GM19455 (cell line): Measurements from ENCODE around the gene MFSD12.
"Not testable (repeated sequence)": the region's sequence is repeated elsewhere in the genome, so short reads cannot be mapped to it uniquely, and the experiment has no call there.

ENCODE experiments used
- ATAC-seq: cut with Tn5 transposase; IDR thresholded peaks from one replicate; pipeline ENCODE4 v1.9.1; 2021; ENCODE audit not compliant: unreplicated experiment

The MFSD12 gene

GRCh38 chr19:3509566-3509989, 47.8 kb downstream of the MFSD12 start:
- no peak for ATAC-seq

- no peak for ATAC-seq
Measured at GRCh38 chr19:3508771-3509535, 48.4 kb downstream of the MFSD12 start.

GRCh38 chr19:3508121-3508661, 49.2 kb downstream of the MFSD12 start:
- not testable (repeated sequence) for ATAC-seq

DNA sequence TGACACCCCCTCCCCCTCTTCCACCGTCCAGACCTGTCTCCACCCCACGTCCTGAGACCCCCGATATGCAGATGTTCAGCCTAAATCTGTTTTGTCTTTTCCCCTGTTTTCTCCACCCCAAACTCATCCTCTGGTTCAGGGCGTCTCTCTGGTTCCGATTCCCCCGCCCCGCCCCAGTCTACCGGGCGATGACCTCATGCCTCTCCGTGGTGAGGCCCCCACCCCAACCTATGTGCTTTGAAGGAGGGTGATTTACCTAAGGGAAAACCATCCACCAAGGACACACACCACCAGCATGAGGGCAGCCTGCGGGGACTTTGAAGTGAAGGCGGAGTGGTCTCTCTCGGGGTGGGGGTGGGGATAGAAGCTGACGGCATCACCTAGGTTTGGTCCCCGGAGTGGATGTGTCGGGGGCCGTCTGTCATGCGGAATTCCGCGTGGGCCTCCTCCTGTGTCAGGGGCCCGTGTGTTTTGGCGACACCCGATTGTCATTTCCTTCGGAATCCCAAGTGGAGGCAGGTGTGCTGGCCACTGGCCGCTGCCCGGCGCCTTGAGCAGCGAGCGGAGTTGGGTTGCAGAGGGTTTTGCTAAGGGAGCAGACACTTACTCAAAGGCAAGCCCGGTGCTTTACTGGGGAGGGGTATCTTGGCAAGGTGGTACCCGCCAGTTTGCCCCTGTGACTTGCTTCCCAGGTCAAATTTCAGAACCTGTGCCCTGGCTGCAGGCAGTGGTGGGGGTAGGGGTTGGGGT, 49.8 kb downstream of the MFSD12 start:
- no peak for ATAC-seq

GRCh38 chr19:3506384-3507340, 50.7 kb downstream of the MFSD12 start:
- peak; percentile 16 for ATAC-seq

GRCh38 chr19:3505598-3506383, 51.6 kb downstream of the MFSD12 start, which contains the start of gene FZR1:
Gene FZR1, plus strand, starts transcription at chr19:3506311. Its CDS starts 16,679 bp downstream, at chr19:3522990.
- ATAC-seq: peak; percentile 75

GRCh38 chr19:3504735-3505134, 52.7 kb downstream of the MFSD12 start:
- ATAC-seq: no peak

DNA sequence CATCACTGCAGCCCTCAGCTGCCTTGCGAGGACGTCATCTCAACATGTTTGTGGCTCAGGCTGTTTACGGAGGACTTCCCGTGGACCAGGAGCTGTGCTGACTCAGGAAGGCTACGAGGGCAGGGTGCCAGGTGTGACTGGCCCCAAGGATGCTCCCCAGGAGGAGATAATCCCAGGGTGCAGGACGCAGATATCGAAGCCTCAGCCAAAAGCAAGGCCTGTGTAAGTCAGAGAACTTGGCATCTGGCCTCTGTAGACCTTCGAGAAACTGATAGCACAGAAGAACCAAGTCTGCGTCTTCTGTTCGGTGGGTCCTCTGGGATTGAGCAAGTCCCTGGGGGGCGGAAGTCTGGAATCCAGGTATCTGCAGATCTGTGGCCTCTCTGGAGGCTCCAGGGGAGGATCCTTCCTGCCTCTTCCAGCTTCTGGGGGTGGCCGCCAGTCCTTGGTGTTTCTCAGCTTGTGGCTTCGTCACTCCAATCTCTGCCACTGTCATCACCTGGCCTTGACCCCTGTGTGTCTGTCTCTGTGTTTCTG, 54.3 kb downstream of the MFSD12 start:
- no peak for ATAC-seq

DNA sequence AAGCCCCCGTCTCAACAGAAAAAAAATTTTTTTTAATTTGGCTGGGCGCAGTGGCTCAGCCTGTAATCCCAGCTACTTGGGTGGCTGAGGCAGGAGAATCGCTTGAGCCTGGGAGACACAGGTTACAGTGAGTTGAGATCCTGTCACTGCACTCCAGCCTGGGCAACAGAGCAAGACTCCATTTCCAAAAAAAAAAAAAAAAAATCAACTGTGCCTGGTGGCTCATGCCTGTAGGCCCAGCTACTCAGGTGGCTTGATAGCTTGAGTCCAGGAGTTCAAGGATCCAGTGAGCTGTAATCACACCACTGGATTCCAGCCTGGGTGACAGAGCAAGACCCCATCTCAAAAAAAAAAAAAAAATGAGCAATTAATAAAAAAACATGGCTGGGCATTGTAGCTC, 55.6 kb downstream of the MFSD12 start:
- no peak for ATAC-seq

DNA sequence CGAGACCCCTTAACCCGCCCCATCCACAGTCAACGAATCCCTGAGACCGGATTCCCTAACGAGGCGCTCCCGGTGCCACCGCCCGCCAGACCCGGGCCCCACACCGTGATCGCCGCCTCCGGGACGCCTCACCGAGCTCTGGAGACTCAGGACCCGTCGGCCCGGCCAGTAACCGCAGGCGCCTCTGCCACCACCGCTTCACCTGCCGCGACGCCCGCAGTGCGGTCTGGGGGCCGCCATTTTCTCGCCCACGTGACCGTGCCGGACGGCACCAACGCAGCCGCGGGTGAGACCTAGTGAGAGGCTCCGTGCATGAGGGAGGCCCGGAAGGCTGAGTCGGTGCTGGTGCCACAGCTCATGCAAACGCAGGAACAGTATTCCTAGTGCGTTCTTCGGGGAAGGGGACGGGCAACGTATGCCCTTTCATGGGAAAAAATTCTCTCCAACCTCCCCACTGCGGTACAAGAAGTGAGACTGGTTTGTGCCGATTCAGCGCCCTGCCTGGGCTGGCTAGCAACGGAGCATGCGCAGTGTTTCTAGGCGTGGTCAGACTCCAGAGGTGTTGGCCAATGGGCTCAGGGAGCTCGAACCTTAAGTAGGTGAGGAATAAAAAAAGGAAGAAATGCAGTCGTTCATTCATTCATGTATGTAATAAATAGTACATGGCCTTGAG, 56.8 kb downstream of the MFSD12 start, which contains the start of gene DOHH:
TSS of gene DOHH (minus strand) at position 246 of the 673 bp plus-strand sequence. CDS start 3,860 bp downstream, outside the sequence.
- peak; percentile 77 for ATAC-seq

DNA sequence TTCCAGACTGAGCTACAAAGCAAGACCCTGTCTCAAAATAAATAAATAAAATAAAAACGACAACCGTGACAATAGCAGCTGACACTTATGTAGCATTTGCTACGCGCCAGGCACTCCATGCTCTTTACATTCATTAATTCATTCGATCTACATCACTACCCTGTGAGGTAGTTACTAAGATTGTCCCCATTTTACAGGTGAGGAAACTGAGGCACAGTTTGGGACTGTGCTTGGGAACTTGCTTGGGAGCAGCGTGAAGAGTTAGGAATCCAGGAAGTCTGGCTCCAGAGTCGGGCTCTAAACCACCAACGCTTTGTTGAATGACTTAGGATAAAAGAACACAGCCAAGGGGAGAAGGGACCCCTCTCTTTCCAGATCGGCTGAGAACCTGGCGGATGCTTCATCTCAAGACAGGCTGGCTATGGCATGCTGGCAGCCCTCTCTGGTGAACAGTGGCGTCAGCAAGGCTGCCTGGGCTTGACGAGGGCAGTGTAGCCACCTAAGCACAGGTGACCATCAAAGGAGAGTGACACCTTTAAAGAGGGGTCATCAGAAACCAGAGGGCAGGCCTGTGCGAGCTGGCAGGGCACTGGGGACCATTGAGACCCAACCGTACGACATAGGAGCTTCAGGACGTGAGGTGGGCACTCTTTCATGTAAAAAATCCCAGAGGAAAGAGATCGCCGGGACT, 57.5 kb downstream of the MFSD12 start:
- peak; percentile 2 for ATAC-seq

DNA sequence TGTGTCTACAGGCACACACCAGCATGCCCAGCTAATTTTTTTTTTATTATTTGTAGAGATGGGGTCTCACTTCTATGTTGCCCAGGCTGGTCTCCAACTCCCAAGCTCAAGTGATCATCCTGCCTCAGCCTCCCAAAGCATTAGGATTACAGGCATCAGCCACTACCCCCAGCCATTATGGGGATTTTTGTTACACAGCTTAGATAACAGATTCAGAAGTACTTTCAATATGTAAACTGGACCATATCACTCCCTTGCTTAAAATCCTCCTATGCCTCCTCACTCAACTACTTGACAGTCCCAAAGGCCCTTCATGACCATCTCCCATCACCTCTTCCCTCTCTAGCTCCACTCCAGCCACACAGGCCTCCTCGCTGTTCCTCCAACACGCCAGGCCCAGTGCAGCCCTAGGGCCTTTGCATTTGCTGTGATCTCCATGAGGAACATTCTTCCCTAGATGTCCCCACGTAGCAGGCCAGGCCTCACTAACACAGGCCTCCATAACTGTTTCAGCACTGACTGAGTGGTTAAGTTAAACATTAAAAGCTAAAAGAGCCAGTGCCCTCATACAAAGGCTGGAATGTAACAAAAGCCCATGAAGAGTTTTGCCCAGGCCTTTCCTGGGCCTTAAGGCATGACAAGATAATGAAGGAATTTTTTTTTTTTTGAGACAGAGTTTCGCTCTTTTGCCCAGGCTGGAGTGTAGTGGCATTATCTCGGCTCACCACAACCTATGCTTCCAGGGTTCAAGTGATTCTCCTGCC, 59.4 kb downstream of the MFSD12 start:
- ATAC-seq: no peak

DNA sequence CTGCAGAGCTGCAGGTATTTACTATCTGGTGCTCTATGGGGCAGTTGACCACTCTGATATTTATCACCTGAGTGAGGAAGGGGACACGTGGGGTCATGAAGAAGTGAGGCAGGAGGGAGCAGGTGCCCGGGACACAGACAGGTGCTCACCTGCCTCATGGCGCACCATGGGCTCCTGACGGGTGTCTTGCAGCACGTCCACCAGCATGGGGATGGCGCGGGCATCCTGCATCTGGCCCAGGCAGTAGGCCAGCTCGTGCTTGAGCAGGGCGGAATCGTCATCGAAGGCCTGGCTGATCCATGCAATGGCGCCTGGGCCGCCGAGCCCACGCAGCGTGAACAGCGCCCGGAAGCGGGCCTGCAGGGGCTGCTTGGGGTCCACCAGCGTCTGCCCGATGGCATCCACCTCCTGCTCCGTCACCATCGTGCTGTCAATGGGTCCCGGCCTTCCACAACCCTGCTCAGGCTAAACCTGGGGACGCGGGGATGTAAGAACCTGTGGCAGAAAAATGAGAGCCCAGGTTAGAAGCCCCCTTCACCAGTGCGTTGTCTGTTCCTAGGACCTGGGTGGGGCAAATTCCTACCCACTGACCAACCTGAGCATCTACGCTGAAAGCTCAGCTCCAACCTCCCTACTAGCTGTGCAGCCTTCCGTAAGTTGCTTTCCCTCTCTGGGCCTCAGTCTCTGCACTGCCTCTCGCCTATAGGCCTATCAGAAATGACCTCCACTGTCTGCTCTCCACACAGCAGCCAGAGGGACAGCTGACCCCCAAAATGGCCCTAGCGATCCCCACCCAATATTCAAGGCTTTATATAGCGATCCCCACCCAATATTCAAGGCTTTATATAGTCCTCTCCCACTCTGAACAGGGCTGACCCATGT, 60.8 kb downstream of the MFSD12 start:
- ATAC-seq: no peak

- no peak for ATAC-seq
Measured at GRCh38 chr19:3494559-3494958, 62.8 kb downstream of the MFSD12 start.
